Measurements from ENCODE around the gene ZNF804A.
"Not testable (repeated sequence)": the region's sequence is repeated elsewhere in the genome, so short reads cannot be mapped to it uniquely, and the experiment has no call there.

ZNF804A gene

DNA sequence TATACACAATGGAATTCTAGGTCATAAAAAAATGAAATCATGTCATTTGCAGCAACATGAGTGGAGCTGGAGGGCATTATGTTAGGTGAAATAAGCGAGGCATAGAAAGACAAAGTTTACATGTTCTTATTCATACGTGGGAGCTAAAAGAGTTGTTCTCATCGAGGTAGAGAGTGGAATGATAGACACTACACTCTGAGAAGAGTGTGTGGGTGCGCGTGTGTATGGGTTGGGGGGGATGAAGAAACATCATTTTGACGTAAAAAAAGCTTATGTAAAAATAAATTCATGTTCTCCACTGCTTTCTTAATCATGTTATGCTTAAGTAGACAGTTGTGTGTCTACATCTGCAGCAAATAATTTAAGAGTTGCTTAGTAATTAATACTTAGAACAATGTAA lies 123.6 kb downstream of the ZNF804A start:
- no peak for DNase-seq (ENCODE audit: low read depth in 1 of 2, low spot score in 1 of 2)

DNA sequence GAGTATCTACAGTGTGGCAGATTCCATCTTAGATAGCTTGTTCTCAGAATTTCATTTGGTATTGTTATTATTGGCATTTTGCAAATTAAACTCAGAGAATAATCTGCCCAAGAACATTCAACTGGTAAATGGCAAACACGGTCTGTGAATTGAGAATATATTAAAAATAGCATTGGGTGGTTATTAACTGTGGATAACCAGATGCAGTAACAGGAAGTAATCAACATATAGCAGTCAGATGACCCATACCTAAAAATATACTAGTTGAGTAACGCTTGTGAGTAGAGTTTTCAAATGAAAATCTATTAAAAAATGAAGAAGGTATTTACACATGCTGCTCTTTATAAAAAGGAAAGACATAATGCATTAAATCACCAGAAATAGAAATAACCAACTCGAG lies 129.5 kb downstream of the ZNF804A start:
- DNase-seq (ENCODE audit: low read depth in 1 of 2, low spot score in 1 of 2) = no peak

DNA sequence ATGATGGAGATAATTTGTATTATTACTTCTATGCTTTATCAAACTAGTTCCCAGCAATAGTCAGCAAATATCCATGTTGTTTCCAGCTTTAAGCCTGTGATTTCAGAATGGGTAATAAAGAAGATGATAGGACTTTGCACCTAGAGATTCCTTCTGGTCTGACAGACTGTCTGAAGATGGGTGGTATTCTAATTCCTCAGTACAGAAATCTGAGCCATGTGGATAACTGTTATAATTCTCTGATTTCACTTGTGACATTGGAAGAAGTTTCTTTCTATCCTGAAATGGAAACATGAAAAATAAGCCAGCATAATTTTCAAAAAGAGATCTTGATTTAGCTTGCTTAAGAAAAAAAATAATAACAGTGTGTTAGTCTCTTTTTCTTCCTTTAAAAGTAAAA lies 130.1 kb downstream of the ZNF804A start:
- DNase-seq (ENCODE audit: low read depth in 1 of 2, low spot score in 1 of 2) = no peak

DNA sequence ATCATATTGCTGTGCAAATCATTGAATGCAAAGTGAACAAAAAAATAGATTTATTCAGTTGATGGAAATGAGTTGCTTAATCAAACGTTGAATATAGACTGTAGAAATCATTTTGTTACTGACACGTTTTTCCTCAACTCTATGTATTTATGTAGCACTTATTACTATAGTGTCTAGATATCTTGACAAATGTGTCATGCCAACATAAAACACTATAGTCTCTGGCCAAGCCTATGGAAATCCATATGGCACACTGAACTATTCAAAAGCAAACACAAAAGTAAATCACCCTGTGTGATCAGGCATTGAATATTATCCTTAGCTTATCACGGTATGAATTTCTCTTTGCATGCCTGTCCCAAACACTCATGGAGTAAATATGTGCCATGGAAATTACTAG lies 131.3 kb downstream of the ZNF804A start:
- no peak for DNase-seq (ENCODE audit: low read depth in 1 of 2, low spot score in 1 of 2)

DNA sequence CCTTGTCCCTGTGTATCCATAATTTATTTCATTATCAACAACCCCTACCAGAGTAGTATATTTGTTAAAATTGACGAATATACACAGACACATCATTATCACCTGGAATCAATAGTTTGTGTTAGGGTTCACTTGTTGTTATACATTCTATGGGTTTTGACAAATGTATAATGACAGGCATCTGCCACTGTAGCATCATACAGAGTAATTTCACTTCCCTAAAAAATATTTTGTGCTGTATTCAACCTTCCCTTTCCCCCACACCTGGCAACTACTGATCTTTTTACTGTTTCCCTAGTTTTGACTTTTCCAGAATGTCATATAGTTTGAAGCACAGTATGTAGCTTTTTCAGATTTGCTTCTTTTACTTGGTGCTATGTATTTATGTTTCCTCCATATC lies 132.0 kb downstream of the ZNF804A start:
- DNase-seq (ENCODE audit: low read depth in 1 of 2, low spot score in 1 of 2) = no peak

DNA sequence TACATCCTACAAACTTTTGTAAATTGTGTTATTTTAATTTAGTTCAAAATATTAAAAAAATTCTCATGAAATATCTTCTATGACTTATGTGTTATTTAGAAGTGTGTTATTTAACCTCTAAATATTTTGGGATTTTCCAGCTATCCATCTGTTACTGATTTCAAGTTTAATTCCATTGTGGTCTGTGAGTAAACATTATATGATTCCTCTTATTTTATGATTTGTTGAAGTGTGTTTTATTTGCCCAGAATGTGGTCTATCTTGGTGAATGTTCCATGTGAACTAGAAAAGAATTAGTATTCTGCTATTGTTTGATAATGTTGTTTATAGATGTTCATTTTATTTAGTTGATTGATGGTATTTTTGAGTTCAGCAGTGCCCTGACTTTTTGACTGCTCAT lies 136.0 kb downstream of the ZNF804A start:
- no peak for DNase-seq (ENCODE audit: low read depth in 1 of 2, low spot score in 1 of 2)

DNA sequence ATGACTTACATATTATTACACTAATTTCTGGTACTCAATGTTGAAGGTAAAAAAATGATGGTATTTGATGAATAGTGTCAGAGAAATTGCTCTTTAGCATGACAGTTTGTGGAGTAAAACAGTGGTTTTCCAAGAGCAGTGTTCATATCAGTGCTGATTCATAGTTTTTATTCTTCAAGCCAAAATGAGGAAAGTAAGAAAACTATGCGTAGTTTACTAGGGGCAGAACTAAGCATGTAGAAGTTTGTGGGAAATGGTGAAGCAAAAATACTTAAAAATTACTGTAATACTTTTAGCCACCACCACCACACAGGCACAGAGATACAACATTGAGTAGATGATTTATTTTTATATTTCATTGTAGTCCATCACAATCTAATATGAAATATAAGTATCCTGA lies 137.3 kb downstream of the ZNF804A start:
- no peak for DNase-seq (ENCODE audit: low read depth in 1 of 2, low spot score in 1 of 2)

DNA sequence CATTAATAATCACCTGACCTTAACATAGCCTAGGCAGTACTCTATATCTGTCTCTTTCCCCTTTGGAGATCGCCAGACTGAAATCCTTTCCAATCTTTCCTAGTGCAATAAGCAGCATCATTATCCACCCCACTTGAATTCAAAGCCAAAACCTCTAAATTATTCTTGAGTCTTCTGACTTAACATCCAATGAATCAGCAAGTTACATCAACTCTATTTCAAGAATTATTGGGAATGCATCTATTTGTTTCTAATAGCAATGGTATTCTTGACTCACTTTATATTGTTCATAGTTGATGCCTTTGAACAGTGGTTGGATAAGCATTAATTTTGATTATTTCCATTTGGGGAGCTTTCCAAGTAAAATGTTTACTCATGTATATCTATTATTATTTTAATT lies 144.8 kb downstream of the ZNF804A start:
- no peak for DNase-seq (ENCODE audit: low read depth in 1 of 2, low spot score in 1 of 2)

DNA sequence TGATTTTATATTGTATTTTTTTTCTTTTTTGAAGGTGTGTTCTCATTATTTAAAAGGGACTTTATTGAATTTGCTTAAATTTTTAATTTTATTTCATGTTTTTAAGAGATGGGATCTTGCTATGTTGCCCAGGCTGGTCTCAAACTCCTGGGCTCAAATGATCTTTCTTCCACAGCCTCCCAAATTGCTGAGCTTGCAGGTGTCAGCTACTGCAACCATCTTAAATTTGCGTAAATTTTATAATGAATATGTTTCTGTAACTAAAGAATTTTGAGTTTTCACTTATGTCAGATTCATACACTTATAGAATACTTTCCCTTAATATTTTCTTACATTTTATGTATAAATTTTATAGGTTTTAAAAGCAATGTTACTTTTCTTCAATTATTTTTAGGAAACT lies 157.8 kb downstream of the ZNF804A start:
- no peak for DNase-seq (ENCODE audit: low read depth in 1 of 2, low spot score in 1 of 2)

DNA sequence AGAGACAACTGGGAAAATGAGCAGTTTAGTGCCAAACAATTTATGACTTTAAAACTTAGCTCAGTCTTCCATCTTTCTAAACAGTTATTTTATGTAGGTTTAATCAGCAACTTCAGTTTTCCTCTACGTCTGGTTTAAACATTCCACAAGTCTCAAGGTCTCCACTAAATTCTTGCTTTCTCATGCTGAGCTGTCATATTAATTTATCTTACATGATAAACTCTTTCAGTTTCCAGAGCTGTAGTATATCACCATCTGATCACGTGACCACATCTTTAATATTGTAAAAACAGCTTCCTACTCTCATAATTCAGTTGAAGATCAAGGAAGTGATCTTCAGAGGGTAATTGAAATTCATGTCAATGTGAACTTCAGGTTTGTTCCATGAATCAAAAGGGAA lies 158.6 kb downstream of the ZNF804A start:
- DNase-seq (ENCODE audit: low read depth in 1 of 2, low spot score in 1 of 2) = no peak

DNA sequence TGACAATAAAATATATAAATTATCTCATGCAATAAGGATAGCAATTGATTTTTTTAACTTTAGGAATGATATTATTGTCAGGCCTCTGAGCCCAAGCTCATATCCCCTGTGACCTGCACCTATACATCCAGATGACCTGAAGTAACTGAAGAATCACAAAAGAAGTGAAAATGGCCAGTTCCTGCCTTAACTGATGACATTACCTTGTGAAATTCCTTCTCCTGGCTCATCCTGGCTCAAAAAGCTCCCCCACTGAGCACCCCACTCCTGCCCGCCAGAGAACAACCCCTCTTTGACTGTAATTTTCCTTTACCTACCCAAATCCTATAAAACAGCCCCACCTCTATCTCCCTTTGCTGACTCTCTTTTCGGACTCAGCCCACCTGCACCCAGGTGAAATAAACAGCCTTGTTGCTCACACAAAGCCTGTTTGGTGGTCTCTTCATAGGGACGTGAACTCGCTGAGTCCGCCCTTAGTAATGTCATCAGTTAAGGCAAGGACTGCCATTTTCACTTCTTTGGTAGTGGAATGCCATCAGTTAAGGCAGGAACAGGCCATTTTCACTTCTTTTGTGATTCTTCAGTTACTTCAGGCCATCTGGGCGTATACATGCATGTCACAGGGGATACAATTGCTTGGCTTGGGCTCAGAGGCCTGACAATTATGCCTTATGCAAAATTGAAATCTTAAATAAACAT lies 161.4 kb downstream of the ZNF804A start:
- not testable (repeated sequence) for DNase-seq (ENCODE audit: low read depth in 1 of 2, low spot score in 1 of 2)

DNA sequence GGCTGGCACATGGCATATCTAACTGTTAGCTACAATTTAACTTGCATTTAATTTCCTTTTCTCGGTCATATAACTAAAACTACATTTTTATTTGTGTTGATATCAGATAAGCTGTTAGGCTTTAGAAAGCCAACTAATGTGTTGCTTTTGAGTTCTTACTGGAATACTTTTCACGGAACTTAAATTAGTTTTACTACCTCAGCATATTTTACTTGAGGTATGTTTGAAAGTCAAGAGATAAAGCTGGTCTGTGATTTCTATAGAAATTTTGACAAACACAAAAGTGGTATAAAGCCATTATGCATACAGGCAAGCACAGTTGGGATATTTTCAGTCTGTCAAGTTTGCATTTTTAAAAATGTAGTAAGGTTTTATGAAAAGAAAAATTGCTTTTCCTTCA lies 162.6 kb downstream of the ZNF804A start:
- DNase-seq (ENCODE audit: low read depth in 1 of 2, low spot score in 1 of 2) = no peak

DNA sequence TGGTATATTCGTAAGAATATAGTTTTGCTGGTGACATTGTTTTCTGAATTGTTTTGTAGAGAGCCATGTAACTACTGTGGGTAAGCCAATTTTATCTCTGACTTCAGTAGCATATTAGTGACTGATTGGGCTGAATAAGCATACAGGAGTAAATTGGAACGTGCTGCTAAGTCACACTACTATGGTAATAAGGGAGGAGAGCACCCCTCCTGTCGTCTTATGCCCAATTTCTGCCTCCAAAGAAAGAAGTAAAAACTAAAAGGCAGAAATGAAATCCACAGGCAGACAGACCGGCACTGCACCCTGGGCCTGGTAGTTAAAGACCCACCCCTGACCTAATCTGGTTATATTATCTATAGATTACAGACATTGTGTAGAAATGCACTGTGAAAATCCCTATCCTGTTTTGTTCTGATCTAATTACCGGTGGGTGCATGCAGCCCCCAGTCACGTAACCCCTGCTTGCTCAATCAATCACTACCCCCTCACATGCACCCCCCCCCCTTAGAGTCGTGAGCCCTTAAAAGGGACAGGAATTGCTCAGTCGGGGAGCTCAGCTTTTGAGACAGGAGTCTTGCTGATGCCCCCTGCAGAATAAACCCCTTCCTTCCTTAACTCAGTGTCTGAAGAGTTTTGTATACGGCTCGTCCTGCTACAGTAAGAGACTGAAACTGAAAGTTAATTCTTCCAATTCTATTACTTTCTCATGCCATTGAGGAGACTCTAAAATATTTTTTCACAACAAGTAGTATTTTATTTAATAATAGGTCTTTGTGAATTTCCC lies 167.0 kb downstream of the ZNF804A start:
- no peak for DNase-seq (ENCODE audit: low read depth in 1 of 2, low spot score in 1 of 2)

DNA sequence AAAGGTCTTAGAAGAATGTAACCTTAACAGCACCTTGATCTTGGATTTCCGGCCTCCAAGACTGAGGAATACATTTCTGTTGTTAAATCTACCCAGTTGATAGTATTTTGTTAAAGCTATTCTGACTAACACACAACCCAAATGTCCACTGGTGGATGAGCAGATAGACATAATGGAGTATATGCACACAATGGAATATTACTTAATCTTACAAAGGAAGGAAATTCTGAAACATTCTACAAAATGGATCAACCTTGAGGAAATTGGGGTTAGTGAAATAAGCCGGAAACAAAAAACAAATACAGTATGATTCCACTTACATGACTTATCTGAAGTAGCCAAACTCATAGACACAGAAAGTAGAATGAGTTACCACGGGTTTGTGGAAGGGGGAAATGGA lies 168.7 kb downstream of the ZNF804A start:
- no peak for DNase-seq (ENCODE audit: low read depth in 1 of 2, low spot score in 1 of 2)

DNA sequence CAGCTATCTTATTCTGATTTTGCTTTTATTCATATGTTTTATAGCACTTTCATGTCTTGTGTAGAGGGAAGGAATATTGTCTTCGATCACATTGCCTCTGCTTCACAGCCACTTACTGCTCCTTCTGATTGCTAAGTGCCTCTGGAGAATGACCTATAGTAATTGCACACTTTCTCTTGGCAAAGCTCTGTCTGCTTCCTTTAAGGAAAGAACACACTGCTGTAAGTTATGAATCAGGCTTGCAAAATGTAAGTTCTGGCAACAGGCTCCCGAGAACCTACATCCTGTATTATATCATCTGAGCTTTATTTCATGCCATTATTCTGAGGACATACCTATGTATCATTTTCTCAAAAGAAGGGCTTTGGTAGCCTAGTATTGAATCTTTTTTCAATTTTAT lies 170.7 kb downstream of the ZNF804A start:
- no peak for DNase-seq (ENCODE audit: low read depth in 1 of 2, low spot score in 1 of 2)

DNA sequence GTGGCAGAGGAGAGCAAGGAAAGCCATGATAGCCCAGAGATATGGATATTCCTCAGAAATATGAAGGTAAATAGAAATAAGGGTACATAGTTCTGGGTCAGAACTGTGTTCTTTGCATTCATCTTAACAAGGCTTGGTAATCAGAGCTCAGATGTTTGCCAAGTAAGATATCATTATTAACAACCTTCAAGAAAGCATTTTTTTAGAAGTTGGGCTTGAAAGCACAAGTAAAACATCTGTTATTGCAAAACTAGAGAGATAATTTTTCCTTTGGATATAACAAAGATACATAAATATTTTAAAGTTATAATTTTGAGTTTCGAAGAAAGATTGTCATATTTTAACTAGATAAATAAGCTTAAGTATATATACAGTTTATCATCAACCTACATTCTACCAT lies 171.4 kb downstream of the ZNF804A start:
- no peak for DNase-seq (ENCODE audit: low read depth in 1 of 2, low spot score in 1 of 2)

DNA sequence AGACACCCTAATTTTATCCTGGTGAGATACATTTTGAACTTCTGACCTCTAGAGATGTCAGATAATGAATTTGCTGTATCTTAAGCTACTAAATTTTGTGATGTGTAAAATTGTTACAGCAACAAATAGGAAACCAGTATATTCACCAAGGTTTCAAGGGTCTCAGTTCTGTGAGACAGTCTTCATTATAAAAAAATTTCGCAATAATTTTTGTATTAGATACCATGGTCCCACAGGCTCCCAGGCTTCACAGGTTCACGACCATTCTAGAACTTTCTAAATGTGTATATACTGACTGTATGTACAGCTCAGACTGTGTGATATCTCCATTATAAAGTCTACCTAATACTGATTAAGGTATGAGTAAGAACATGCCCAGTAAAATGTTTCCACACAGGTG lies 181.4 kb downstream of the ZNF804A start:
- DNase-seq (ENCODE audit: low read depth in 1 of 2, low spot score in 1 of 2) = no peak

DNA sequence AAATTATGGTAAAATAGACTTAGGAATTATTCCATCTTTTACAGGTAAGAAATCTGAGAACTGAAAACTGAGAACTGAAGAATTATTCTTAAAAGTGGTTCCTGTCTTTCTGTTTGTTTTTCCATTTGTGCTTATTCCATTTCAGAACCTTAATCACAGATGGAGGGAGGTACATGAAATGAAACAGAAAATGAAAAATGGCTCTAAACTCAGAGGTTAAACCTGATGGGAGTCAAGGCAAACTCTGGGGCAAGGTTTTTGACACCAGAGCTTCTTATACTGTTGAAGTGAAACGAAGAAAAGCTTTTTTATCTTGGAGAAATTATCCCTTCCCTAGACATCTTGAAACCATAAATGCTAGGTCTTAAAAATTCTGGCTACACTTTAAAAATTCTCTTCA lies 182.1 kb downstream of the ZNF804A start:
- no peak for DNase-seq (ENCODE audit: low read depth in 1 of 2, low spot score in 1 of 2)

DNA sequence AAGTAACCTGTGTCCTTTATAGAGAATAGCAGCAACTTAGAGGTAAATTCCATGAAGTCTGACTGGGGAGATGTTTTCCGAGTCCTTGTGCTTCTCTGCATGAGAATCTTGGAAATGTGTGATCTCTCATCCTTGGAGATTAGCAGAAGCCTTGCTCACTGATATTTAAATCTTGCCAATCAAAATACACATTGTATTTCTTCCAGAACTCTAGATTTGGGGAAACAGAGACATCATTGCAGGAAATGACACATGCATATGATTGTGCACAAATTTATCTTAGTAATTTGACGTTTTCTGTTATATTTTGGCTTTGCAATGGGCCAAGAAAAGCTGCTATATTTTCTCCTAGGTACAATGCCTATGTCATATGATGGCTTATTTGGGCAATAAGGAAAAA lies 182.6 kb downstream of the ZNF804A start:
- no peak for DNase-seq (ENCODE audit: low read depth in 1 of 2, low spot score in 1 of 2)

DNA sequence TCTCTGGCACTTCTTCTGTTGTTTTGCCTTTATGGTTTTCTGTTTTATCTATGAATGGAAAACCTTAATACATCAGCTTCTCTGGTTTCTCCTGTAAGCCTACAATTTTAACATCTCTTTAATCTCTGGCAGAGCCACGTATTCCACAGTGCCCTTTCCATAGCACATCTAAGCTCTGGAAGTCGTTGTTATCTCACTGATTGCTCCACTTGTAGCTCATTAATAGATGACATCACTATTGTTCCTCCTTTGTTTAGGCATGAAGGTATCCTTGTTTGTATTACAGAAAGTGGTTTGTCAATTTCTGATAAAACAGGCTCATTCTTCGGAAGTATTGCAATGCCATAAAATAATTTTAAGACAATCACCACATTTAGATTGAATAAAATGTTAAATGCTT lies 185.2 kb downstream of the ZNF804A start:
- no peak for DNase-seq (ENCODE audit: low read depth in 1 of 2, low spot score in 1 of 2)

DNA sequence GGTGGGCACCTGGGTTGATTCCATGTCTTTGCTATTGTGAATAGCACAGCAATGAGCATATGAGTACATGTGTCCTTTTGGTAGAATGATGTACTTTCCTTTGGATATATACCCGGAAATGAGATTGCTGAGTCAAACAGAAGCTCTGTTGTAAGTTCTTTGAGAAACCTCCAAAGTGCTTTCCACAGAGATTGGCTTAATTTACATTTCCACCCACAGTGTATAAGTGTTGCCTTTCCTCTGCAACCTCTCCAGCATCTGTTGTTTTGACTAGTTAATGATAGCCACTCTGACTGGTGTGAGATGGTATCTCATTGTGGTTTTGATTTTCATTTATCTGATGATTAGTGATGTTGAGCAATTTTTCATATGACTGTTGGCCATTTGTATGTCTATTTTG lies 194.8 kb downstream of the ZNF804A start:
- no peak for DNase-seq (ENCODE audit: low read depth in 1 of 2, low spot score in 1 of 2)

DNA sequence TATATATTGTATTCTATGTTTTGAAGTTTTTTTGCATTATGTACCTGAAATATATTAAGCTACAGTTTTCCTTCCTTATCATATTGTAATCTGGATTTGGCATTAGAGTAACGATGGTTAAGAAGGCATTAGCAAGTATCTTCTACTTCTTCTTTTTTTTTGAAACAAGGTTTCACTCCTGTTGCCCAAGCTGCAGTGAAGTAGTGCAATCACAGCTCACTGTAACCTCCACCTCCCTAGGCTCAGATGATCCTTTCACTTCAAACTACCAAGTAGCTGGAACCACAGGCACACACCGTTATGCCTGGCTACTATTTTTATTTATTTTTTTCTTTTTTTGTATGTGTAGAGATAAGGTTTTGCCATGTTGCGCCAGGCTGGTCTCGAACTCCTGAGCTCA lies 201.1 kb downstream of the ZNF804A start:
- no peak for DNase-seq (ENCODE audit: low read depth in 1 of 2, low spot score in 1 of 2)

DNA sequence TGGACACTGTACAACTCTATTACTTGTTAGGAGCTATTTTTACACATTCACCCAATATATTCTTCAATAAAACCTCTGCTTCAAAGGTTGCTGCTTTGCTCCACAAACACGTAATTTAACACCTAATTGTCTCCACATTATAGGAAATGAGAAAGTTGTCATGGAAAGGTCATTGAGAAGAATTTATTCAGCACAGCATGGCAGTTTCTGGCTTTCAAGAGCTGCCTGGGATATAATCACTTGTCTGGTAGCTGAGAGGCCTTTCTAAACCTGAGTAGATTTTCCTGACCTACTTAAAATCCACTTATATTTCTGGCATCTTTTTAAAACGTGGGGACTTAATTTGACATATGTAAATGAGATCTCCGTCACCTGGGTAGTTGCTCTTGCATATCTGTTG lies 216.1 kb downstream of the ZNF804A start:
- DNase-seq (ENCODE audit: low read depth in 1 of 2, low spot score in 1 of 2) = no peak
